HUES48 (cell line): ENCODE measurements around the gene KNL1.

Source experiments
- H3K27ac ChIP-seq: one replicate; pipeline ENCODE4 v1.7.0; 2013; ENCODE audit warnings: low read depth, low read length, inconsistent platforms
- H3K27me3 ChIP-seq: 2 replicates; pipeline ENCODE4 v1.6.1; 2013; ENCODE audit warnings: mild to moderate bottlenecking, low read length; ENCODE audit not compliant: control insufficient read depth, insufficient read depth
- H3K36me3 ChIP-seq: 2 replicates; pipeline ENCODE4 v1.6.1; 2013; ENCODE audit warnings: low read length; ENCODE audit not compliant: control insufficient read depth, insufficient read depth
- H3K4me1 ChIP-seq: 2 replicates; pipeline ENCODE4 v1.6.1; 2013; ENCODE audit warnings: mild to moderate bottlenecking, low read length; ENCODE audit not compliant: control insufficient read depth, insufficient read depth
- H3K4me3 ChIP-seq: 2 replicates; pipeline ENCODE4 v1.5.1; 2013; ENCODE audit warnings: mild to moderate bottlenecking, low read depth, low read length
- H3K9ac ChIP-seq: 2 replicates; pipeline ENCODE4 v1.6.1; 2013; ENCODE audit warnings: mild to moderate bottlenecking, low read depth, low read length, moderate library complexity
- H3K9me3 ChIP-seq: 2 replicates; pipeline ENCODE4 v1.6.1; 2013; ENCODE audit warnings: low read length; ENCODE audit not compliant: control insufficient read depth, insufficient read depth

Gene KNL1

GRCh38 chr15:40696228-40696627, 102.2 kb downstream of the KNL1 start:
- peaks cover 5% of the 10 kb centered on the region; the same call in 1 of the 2 replicates for H3K4me1 ChIP-seq
- no peak overlapping the region for H3K27ac ChIP-seq
- H3K9ac ChIP-seq: no peak overlapping the region
- no peaks in the 10 kb centered on the region for H3K9me3 ChIP-seq
- H3K4me3 ChIP-seq: peak overlapping the region; percentile 89
- H3K27me3 ChIP-seq: no peaks in the 10 kb centered on the region
- H3K36me3 ChIP-seq: peaks cover 28% of the 10 kb centered on the region

- no peak overlapping the region for H3K27ac ChIP-seq
- no peaks in the 10 kb centered on the region for H3K9me3 ChIP-seq
- no peak overlapping the region for H3K9ac ChIP-seq
- no peak overlapping the region for H3K4me3 ChIP-seq
- peaks cover 43% of the 10 kb centered on the region for H3K36me3 ChIP-seq
- no peaks in the 10 kb centered on the region for H3K27me3 ChIP-seq
- H3K4me1 ChIP-seq: peaks cover 5% of the 10 kb centered on the region; the same call in 1 of the 2 replicates
These were observed 103.9 kb downstream of the KNL1 start for GRCh38 chr15:40697916-40698315.

GRCh38 chr15:40702077-40702476, 108.0 kb downstream of the KNL1 start:
- H3K9me3 ChIP-seq: no peaks in the 10 kb centered on the region
- H3K4me3 ChIP-seq: no peak overlapping the region
- no peaks in the 10 kb centered on the region for H3K4me1 ChIP-seq
- no peak overlapping the region for H3K9ac ChIP-seq
- peaks cover 74% of the 10 kb centered on the region for H3K36me3 ChIP-seq
- H3K27ac ChIP-seq: no peak overlapping the region
- H3K27me3 ChIP-seq: no peaks in the 10 kb centered on the region

- Histone ChIP-seq H3K4me1 (no peaks in the 10 kb centered on the region), H3K27ac (no peak overlapping the region), H3K27me3 (no peaks in the 10 kb centered on the region), H3K9me3 (no peaks in the 10 kb centered on the region), H3K36me3 (peaks cover 79% of the 10 kb centered on the region), H3K4me3 (no peak overlapping the region), H3K9ac (no peak overlapping the region)
These were observed 112.1 kb downstream of the KNL1 start for GRCh38 chr15:40706121-40706520.
